ENCODE data around the gene NT5DC2. TPM values are rescaled to one million over a fixed set of nuclear protein-coding genes. Genes with fewer than 3 reads are reported as not detected.

NT5DC2 gene
- polyA plus RNA-seq, 1 experiment, result 186 TPM

GRCh38 chr3:52554026-52554755 lies 20.5 kb upstream of the NT5DC2 start:
- H3K36me3 ChIP-seq (ENCODE audit: control insufficient read depth, insufficient read depth, low read length), result peaks cover 18% of the 10 kb centered on the region
- ChIA-PET POLR2A (no interaction called here), CTCF (no interaction called here)
- no peak for DNase-seq (ENCODE audit: low read depth)
- H3K27me3 ChIP-seq (ENCODE audit: control insufficient read depth, insufficient read depth, low read length), result no peaks in the 10 kb centered on the region
- H3K4me3 ChIP-seq (ENCODE audit: low read depth, low read length), result no peak overlapping the region
- TF ChIP-seq CTCF (IDR thresholded peaks at IDR 0.05; ENCODE audit: insufficient read depth, low read depth, low read length), result no peak

- Histone ChIP-seq H3K27me3 (ENCODE audit: control insufficient read depth, insufficient read depth, low read length) (no peaks in the 10 kb centered on the region), H3K4me3 (ENCODE audit: low read depth, low read length) (no peak overlapping the region), H3K36me3 (ENCODE audit: control insufficient read depth, insufficient read depth, low read length) (peaks cover 14% of the 10 kb centered on the region)
- TF ChIP-seq CTCF (IDR thresholded peaks at IDR 0.05; ENCODE audit: insufficient read depth, low read depth, low read length), result no peak
- CTCF ChIA-PET, result interaction anchor here (1.1 to 1.5 kb wide), 3 partner anchors 9 to 80 kb away, joined by 3 read pairs; no protein-coding TSS in a partner anchor
- POLR2A ChIA-PET, result no interaction called here
- no peak for DNase-seq (ENCODE audit: low read depth)
Measured at GRCh38 chr3:52552089-52552488, 18.4 kb upstream of the NT5DC2 start.

GRCh38 chr3:52551118-52551517 lies 17.5 kb upstream of the NT5DC2 start:
- H3K4me3 ChIP-seq (ENCODE audit: low read depth, low read length), result no peak overlapping the region
- POLR2A ChIA-PET, result interaction anchor here (0.8 kb wide), 1 partner anchor 8 kb away, joined by 3 read pairs; no protein-coding TSS in a partner anchor
- no peak for DNase-seq (ENCODE audit: low read depth)
- CTCF ChIA-PET, result interaction anchor here (1.3 to 1.5 kb wide), 2 partner anchors 12 to 79 kb away, joined by 3 read pairs; no protein-coding TSS in a partner anchor
- no peak for TF ChIP-seq CTCF (IDR thresholded peaks at IDR 0.05; ENCODE audit: insufficient read depth, low read depth, low read length)
- no peaks in the 10 kb centered on the region for H3K27me3 ChIP-seq (ENCODE audit: control insufficient read depth, insufficient read depth, low read length)
- peaks cover 14% of the 10 kb centered on the region for H3K36me3 ChIP-seq (ENCODE audit: control insufficient read depth, insufficient read depth, low read length)

- no peaks in the 10 kb centered on the region for H3K27me3 ChIP-seq (ENCODE audit: control insufficient read depth, insufficient read depth, low read length)
- POLR2A ChIA-PET, result no interaction called here
- CTCF ChIA-PET, result interaction anchor here (1.3 kb wide), 1 partner anchor 14 kb away, joined by 3 read pairs; no protein-coding TSS in a partner anchor
- H3K36me3 ChIP-seq (ENCODE audit: control insufficient read depth, insufficient read depth, low read length), result peaks cover 5% of the 10 kb centered on the region
- no peak overlapping the region for H3K4me3 ChIP-seq (ENCODE audit: low read depth, low read length)
- no peak for DNase-seq (ENCODE audit: low read depth)
- TF ChIP-seq CTCF (IDR thresholded peaks at IDR 0.05; ENCODE audit: insufficient read depth, low read depth, low read length), result no peak
Measured at GRCh38 chr3:52547143-52547542, 13.5 kb upstream of the NT5DC2 start.

GRCh38 chr3:52546111-52546901 lies 12.6 kb upstream of the NT5DC2 start:
- Histone ChIP-seq H3K36me3 (ENCODE audit: control insufficient read depth, insufficient read depth, low read length) (peaks cover 5% of the 10 kb centered on the region), H3K4me3 (ENCODE audit: low read depth, low read length) (no peak overlapping the region), H3K27me3 (ENCODE audit: control insufficient read depth, insufficient read depth, low read length) (no peaks in the 10 kb centered on the region)
- POLR2A ChIA-PET, result no interaction called here
- no peak for TF ChIP-seq CTCF (IDR thresholded peaks at IDR 0.05; ENCODE audit: insufficient read depth, low read depth, low read length)
- no peak for DNase-seq (ENCODE audit: low read depth)
- CTCF ChIA-PET, result interaction anchor here (0.7 to 1.3 kb wide), 2 partner anchors 14 to 147 kb away, joined by 3 read pairs; no protein-coding TSS in a partner anchor

All from BJ (cell line).